GM21528 (cell line): ENCODE data around the gene ASCC3.

Source experiments
- ATAC-seq: cut with Tn5 transposase; IDR thresholded peaks from one replicate; pipeline ENCODE4 v1.9.1; 2021; ENCODE audit warnings: mild to moderate bottlenecking, moderate library complexity; ENCODE audit not compliant: unreplicated experiment, low FRiP score

Gene ASCC3

GRCh38 chr6:100472674-100473073, 408.5 kb downstream of the ASCC3 start:
- peak; percentile 83 for ATAC-seq

- ATAC-seq, result no peak
Observed at GRCh38 chr6:100470422-100471120, 410.6 kb downstream of the ASCC3 start.

- no peak for ATAC-seq
Observed at GRCh38 chr6:100469101-100469859, 411.8 kb downstream of the ASCC3 start.

GRCh38 chr6:100468016-100468622, 413.0 kb downstream of the ASCC3 start:
- ATAC-seq, result no peak

- no peak for ATAC-seq
Observed at GRCh38 chr6:100467129-100468015, 413.8 kb downstream of the ASCC3 start.

GRCh38 chr6:100466410-100467128, 414.6 kb downstream of the ASCC3 start:
- ATAC-seq, result no peak

GRCh38 chr6:100465701-100466409, 415.3 kb downstream of the ASCC3 start:
- ATAC-seq, result no peak

- ATAC-seq, result no peak
Observed at GRCh38 chr6:100464903-100465700, 416.0 kb downstream of the ASCC3 start, which contains the start of gene SIM1. TSS of gene SIM1 (minus strand) at chr6:100464921. CDS start at chr6:100463468, 1,453 bp downstream.

- ATAC-seq, result no peak
Observed at GRCh38 chr6:100464162-100464851, 416.8 kb downstream of the ASCC3 start.

- ATAC-seq, result no peak
Observed at GRCh38 chr6:100463630-100464161, 417.4 kb downstream of the ASCC3 start.

- no peak for ATAC-seq
Observed at GRCh38 chr6:100462706-100463629, 418.2 kb downstream of the ASCC3 start.

GRCh38 chr6:100461917-100462705, 419.0 kb downstream of the ASCC3 start:
- ATAC-seq, result no peak

- ATAC-seq, result no peak
Observed at GRCh38 chr6:100461278-100461916, 419.7 kb downstream of the ASCC3 start.

GRCh38 chr6:100460650-100461204, 420.4 kb downstream of the ASCC3 start:
- no peak for ATAC-seq

- ATAC-seq, result no peak
Observed at GRCh38 chr6:100459592-100460184, 421.4 kb downstream of the ASCC3 start.
